IPS DF 19.7 (cell line): ENCODE data around the gene KCNC3.

Source experiments
- DNase-seq: peaks from one replicate; pipeline ENCODE4 v3.0.0-alpha.2; 2013; ENCODE audit warnings: low read depth, low spot score

KCNC3 gene

DNA sequence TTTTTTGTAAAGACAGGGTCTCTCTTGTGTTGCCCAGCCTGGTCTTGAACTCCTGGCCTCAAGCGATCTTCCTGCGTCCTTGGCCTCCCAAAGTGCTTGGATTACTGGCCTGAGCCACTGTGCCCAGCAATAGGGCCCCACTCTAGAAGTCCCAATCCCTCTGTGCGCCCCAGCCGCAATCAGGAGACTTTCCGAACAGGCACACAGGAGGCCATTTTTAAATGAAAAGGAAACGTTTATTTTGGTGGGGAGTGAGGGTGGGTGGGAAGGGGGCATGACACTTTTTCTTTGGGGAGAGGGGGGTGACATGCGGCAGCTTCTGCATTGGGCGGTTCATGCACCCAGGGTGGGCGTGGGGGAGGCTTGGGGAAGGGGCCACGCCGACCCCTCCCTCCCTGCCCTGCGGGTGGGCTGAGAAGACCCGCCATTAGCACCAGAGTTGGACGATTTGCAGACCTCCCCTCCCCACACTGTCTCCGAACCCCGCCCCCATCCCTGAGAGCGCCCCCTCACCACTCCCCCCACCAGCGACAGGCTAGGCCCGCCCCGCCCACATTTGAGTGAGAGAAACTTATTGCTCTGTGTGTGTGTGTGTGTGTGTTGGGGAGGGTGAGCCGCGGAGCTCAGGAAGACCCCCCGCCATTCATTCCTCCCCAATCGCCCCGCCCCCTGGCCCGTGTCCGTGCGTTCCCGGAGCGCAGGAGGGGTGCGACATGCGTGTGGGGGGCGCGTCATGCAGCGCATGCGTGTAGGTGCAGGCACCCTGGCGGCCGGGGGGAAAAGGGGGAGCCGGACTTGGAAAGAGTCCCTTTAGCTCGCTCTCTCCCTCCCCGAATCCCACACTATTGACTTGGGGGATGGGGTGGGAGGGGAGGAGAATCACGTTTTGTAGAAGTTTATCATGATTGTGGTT is 17.2 kb downstream of the KCNC3 start:
- no peak for DNase-seq

GRCh38 chr19:50310759-50311465 is 18.3 kb downstream of the KCNC3 start:
- no peak for DNase-seq

DNA sequence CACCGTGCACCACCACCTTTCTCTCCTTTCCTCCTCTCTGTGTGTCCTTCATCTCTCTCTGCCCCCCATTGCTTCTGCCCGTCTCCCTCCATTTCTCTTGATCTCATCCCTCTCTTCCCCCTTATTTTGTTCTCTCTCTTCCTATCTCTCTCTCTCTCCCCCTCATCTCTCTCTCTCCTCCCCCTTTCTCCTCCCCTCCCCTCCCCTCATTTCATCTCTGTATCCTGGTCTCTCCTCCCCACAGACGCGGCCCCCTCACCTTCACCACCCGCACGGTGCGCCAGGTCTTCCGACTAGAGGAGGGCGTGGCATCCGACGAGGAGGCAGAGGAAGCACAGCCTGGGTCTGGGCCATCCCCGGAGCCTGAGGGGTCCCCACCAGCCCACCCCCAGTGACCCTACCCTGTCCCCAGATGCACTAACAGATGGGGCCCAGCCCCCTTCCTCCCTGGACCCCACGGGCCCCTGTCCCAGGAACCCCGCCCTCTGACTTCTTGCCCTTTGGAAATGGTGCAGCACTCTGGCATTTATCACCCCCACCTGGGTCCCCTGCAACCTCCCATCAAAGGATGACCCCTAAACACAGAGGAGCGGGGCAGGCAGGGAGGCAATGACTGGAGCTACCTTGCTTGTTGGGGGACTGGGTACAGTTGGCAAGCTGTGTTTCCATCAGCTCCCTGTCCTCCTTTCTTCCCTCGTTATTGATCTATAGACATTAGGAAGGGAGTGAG is 19.6 kb downstream of the KCNC3 start:
- no peak for DNase-seq

- DNase-seq, result no peak
These were observed 20.2 kb downstream of the KCNC3 start for GRCh38 chr19:50308991-50309390.

DNA sequence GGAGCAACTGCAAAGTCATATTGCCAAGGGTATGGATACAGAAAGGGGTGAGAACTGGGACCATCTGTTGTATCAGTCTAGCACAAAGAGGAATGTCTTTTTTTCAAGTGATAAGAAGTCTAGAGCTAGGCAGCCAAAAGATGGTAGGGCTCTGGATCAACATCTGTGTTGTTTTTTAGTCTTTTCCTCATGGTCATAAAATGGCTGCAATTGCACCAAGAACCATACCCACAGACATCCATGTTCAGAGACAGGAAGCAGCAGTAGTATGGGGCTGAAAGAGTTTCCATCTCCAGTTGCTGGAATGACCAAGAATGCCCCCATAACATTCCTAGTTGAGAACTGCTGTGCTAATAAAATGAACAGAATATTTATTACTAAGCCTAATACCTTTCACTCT is 25.6 kb downstream of the KCNC3 start:
- no peak for DNase-seq

GRCh38 chr19:50301607-50301971 is 27.6 kb downstream of the KCNC3 start:
- no peak for DNase-seq

GRCh38 chr19:50300814-50301606 is 28.2 kb downstream of the KCNC3 start:
- no peak for DNase-seq

DNA sequence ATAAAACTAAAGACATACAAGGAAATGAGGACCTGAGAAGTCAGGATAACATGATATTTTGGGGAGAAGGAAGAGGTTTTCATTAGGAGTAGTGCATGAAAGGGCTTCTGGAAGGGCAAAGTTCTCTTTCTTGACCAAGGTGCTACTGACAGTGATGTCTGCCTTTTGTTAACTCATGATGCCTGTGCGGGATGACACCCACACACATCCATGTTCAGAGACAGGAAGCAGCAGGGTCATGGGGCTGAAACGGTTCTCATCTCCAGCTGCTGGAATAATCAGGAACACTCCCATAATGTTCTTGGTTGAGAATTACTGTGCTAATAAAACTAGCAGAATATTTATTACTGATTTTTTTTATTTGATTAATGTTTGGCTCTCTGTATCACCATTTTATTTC is 29.1 kb downstream of the KCNC3 start:
- DNase-seq, result no peak

DNA sequence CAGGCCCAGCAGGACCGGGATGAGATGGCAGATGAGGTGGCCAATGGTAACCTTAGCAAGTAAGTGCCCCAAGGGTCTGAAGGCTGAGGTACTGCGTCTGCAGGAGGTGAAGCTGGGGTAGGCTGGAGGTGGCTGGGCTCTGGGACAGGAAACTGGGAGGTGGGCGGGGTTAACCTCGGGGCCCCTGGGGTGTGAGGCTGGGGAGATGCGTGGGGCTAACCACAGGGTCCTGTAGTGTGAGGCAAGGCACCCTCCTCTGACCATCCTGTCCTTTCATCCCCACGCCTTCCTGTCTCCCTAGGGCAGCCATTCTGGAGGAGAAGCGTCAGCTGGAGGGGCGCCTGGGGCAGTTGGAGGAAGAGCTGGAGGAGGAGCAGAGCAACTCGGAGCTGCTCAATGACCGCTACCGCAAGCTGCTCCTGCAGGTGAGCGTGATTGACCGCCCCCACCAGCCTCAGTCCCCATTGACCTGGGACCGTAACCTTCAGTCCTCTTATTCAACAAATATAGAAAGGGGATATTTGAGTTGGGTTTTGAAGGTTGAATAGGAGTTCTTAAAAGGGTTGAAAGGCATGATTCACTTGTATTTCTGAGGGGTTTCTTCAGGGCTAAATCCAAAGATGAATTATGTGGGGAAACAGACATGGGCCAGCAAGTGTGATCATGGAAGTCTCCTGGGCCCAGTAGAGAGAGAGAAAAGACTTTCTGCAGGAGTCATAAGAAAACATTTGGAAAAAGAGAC is 35.7 kb downstream of the KCNC3 start:
- no peak for DNase-seq

DNA sequence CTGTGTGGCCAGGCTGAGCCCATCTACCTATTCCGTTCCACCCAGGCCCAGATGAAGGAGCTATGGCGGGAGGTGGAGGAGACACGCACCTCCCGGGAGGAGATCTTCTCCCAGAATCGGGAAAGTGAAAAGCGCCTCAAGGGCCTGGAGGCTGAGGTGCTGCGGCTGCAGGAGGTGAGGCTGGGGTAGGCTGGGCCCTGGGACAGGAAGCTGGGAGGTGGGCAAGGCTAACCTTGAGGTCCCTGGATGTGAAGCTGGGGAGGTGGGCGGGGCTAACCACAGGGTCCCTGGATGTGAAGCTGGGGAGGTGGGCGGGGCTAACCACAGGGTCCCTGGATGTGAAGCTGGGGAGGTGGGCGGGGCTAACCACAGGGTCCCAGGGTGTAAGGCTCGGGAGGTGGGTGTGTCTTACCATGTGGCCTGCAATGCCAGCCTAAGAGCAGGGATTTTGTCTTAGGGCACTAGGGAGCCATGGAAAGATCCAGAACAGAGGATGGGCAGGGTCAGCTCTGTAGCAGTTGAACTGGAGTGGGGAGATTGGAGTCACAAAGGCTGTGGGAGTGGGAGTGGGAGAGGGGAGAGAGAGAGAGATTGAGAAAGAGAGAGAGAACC is 36.9 kb downstream of the KCNC3 start:
- DNase-seq, result no peak

GRCh38 chr19:50290775-50291174 is 38.4 kb downstream of the KCNC3 start:
- no peak for DNase-seq

GRCh38 chr19:50290011-50290410 is 39.2 kb downstream of the KCNC3 start:
- no peak for DNase-seq

GRCh38 chr19:50288954-50289353 is 40.2 kb downstream of the KCNC3 start:
- no peak for DNase-seq

- DNase-seq, result no peak
These were observed 41.8 kb downstream of the KCNC3 start for GRCh38 chr19:50287331-50287730.

DNA sequence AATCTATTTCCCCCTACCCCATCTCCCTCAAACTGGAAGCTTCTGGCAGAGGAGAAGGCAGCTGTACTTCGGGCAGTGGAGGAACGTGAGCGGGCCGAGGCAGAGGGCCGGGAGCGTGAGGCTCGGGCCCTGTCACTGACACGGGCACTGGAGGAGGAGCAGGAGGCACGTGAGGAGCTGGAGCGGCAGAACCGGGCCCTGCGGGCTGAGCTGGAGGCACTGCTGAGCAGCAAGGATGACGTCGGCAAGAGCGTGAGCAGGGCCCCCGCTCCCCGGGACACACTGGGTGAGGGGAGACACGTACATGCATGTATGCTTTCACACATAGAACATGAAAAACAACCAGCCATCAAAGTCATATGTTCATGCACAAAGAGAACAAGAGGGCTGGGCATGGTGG is 42.7 kb downstream of the KCNC3 start:
- DNase-seq, result no peak

- DNase-seq, result no peak
These were observed 43.3 kb downstream of the KCNC3 start for GRCh38 chr19:50285833-50286232.

- DNase-seq, result no peak
These were observed 47.7 kb downstream of the KCNC3 start for GRCh38 chr19:50281491-50281890.

- no peak for DNase-seq
These were observed 48.2 kb downstream of the KCNC3 start for GRCh38 chr19:50280983-50281382.

DNA sequence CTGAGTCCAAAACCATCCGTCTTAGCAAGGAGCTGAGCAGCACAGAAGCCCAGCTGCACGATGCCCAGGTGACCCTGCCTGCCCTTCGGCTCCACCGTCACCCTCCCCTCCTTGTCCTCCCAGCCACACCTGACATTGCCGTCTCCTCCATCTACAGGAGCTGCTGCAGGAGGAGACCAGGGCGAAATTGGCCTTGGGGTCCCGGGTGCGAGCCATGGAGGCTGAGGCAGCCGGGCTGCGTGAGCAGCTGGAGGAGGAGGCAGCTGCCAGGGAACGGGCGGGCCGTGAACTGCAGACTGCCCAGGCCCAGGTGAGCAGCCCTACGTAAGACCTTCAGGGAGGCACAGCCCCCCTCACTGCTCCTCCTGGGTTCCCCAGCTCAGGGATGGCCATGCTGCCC is 49.1 kb downstream of the KCNC3 start:
- DNase-seq, result no peak

GRCh38 chr19:50277966-50278580 is 51.1 kb downstream of the KCNC3 start:
- no peak for DNase-seq
